LHCN-M2 (cell line): ENCODE measurements around the gene BCL6. TPM values are rescaled to one million over a fixed set of nuclear protein-coding genes. Genes with fewer than 3 reads are reported as not detected.
"Not testable (repeated sequence)": the region's sequence is repeated elsewhere in the genome, so short reads cannot be mapped to it uniquely, and the experiment has no call there.

Experiments used
- DNase-seq: peaks from one replicate; pipeline ENCODE4 v3.0.0-alpha.2; 2012; ENCODE audit warnings: low read depth
- total RNA-seq: library from RNA; depleted of rRNA; stranded (reverse); fragments of >200 nt; gene quantifications from 2 replicates; pipeline ENCODE4 v1.2.3, GENCODE V29; 2014

BCL6 gene
- total RNA-seq, 1 experiment from 2014 or later, result 34.0 TPM

- DNase-seq, result peak; percentile 70
These were observed 30.8 kb downstream of the BCL6 start for GRCh38 chr3:187714404-187714979.

GRCh38 chr3:187713504-187713903 lies 31.8 kb downstream of the BCL6 start:
- DNase-seq, result peak; percentile 68

- no peak for DNase-seq
These were observed 36.1 kb downstream of the BCL6 start for GRCh38 chr3:187709155-187709554.

GRCh38 chr3:187708696-187709095 lies 36.6 kb downstream of the BCL6 start:
- DNase-seq, result no peak

- DNase-seq, result no peak
These were observed 38.3 kb downstream of the BCL6 start for GRCh38 chr3:187706971-187707370.

GRCh38 chr3:187705164-187705563 lies 40.1 kb downstream of the BCL6 start:
- DNase-seq, result no peak

GRCh38 chr3:187702507-187703033 lies 42.7 kb downstream of the BCL6 start, which contains the start of gene RTP2:
Gene RTP2 (minus strand): TSS chr3:187702557. CDS start chr3:187702128, 429 bp downstream.
- no peak for DNase-seq

GRCh38 chr3:187700249-187700648 lies 45.0 kb downstream of the BCL6 start:
- DNase-seq, result no peak

GRCh38 chr3:187698499-187699399 lies 46.5 kb downstream of the BCL6 start:
- DNase-seq, result no peak

- no peak for DNase-seq
These were observed 49.2 kb downstream of the BCL6 start for GRCh38 chr3:187696021-187696420.

GRCh38 chr3:187695449-187695848 lies 49.8 kb downstream of the BCL6 start:
- DNase-seq, result no peak

- DNase-seq, result peak; percentile 50
These were observed 50.5 kb downstream of the BCL6 start for GRCh38 chr3:187694801-187695200.

GRCh38 chr3:187693431-187693830 lies 51.8 kb downstream of the BCL6 start:
- no peak for DNase-seq

GRCh38 chr3:187689984-187690383 lies 55.3 kb downstream of the BCL6 start:
- DNase-seq, result peak; percentile 9

GRCh38 chr3:187686621-187687273 lies 58.5 kb downstream of the BCL6 start:
- no peak for DNase-seq

- DNase-seq, result no peak
These were observed 59.3 kb downstream of the BCL6 start for GRCh38 chr3:187685948-187686347.

GRCh38 chr3:187684880-187685279 lies 60.4 kb downstream of the BCL6 start:
- no peak for DNase-seq

- DNase-seq, result no peak
These were observed 60.8 kb downstream of the BCL6 start for GRCh38 chr3:187684444-187684843.

- DNase-seq, result not testable (repeated sequence)
These were observed 63.5 kb downstream of the BCL6 start for GRCh38 chr3:187681756-187682155.

GRCh38 chr3:187679638-187680396 lies 65.5 kb downstream of the BCL6 start:
- DNase-seq, result peak; percentile 64

- peak; percentile 36 for DNase-seq
These were observed 66.5 kb downstream of the BCL6 start for GRCh38 chr3:187678726-187679268.
